Upper lobe of left lung (tissue), 4 donors: ENCODE measurements around the gene TET3.

Experiments
- EP300 ChIP-seq, 4 donors: sonication (generic); formaldehyde crosslinking; IDR thresholded peaks; one replicate each; pipeline ENCODE4 v1.5.1; 2017; ENCODE audit warnings: antibody characterized with exemption in 4 of 4, control low read depth in 2 of 4
- POLR2A ChIP-seq, 4 donors: fragments of 450-650 bp; IDR thresholded peaks; one replicate each; pipeline ENCODE4 v1.5.1; 2016 to 2017; ENCODE audit warnings: antibody characterized with exemption in 4 of 4, mild to moderate bottlenecking in 2 of 4
- TF ChIP-seq, protein P1 (sequence below), 6 experiments: fragments of 450-650 bp in 4 of 6; fragments of 200-600 bp in 2 of 6; sonication (generic) in 2 of 6; IDR thresholded peaks; one replicate each; pipeline ENCODE4 v1.5.1; 2016 to 2019; ENCODE audit warnings: antibody characterized with exemption in 6 of 6

DNA sequence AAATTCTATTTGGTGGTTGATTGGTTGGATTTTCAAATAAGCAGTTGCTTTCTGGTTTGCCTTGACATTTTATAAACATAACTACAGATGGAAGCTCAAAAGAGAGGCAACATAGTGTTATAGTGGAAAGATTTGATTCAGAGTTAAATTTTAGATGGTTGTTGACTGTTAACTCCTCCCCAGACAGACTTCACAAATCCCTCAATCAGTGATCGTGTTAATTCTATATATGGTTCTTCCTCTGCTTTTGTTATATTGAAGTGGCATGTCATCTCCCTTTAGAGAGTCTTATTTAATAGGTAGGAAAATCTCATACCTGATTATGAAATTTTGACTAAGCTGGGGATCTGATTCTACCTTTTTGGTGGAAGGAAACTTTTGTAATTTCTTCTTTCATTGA is 38.5 kb upstream of the TET3 start:
- TF ChIP-seq, protein P1, sequence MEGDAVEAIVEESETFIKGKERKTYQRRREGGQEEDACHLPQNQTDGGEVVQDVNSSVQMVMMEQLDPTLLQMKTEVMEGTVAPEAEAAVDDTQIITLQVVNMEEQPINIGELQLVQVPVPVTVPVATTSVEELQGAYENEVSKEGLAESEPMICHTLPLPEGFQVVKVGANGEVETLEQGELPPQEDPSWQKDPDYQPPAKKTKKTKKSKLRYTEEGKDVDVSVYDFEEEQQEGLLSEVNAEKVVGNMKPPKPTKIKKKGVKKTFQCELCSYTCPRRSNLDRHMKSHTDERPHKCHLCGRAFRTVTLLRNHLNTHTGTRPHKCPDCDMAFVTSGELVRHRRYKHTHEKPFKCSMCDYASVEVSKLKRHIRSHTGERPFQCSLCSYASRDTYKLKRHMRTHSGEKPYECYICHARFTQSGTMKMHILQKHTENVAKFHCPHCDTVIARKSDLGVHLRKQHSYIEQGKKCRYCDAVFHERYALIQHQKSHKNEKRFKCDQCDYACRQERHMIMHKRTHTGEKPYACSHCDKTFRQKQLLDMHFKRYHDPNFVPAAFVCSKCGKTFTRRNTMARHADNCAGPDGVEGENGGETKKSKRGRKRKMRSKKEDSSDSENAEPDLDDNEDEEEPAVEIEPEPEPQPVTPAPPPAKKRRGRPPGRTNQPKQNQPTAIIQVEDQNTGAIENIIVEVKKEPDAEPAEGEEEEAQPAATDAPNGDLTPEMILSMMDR (IDR thresholded peaks at IDR 0.05) = no peak
- TF ChIP-seq EP300 (IDR thresholded peaks at IDR 0.05) (no peak), POLR2A (IDR thresholded peaks at IDR 0.05) (no peak)
